Stimulated activated naive B cell treated with anti-CD40 and anti-IgM and Interleukin-4, amounts not matched to agents 10 μg/mL and 1 μg/mL and 100 μg/mL, for 72 hours (primary cell): ENCODE measurements around the gene SLC31A1.
"Not testable (repeated sequence)": the region's sequence is repeated elsewhere in the genome, so short reads cannot be mapped to it uniquely, and the experiment has no call there.

ENCODE experiments used
- ATAC-seq, 2 donors: fragments of 150-1000 bp; cut with Tn5 transposase; replicated peaks; 2 replicates each; pipeline ENCODE4 v1.10.0; 2021; ENCODE audit warnings: moderate library complexity in 1 of 2
- DNase-seq: peaks from one replicate; pipeline ENCODE4 v3.0.0; 2021
- H3K27ac Mint-ChIP-seq: one replicate; pipeline ENCODE4 v1.8.0; 2022; ENCODE audit warnings: mild to moderate bottlenecking, mixed read lengths
- H3K27me3 Mint-ChIP-seq, 2 donors: one replicate each; pipeline ENCODE4 v1.8.0; 2022; ENCODE audit warnings: mixed read lengths in 2 of 2
- H3K36me3 Mint-ChIP-seq, 2 donors: one replicate each; pipeline ENCODE4 v1.8.0; 2022; ENCODE audit warnings: mixed read lengths in 2 of 2, mild to moderate bottlenecking in 1 of 2
- H3K4me1 Mint-ChIP-seq, 2 donors: one replicate each; pipeline ENCODE4 v1.8.0; 2022; ENCODE audit warnings: mixed read lengths in 2 of 2, mild to moderate bottlenecking in 1 of 2
- H3K4me3 Mint-ChIP-seq, 2 donors: one replicate each; pipeline ENCODE4 v1.8.0; 2022; ENCODE audit warnings: mild to moderate bottlenecking in 2 of 2, mixed read lengths in 2 of 2, moderate library complexity in 1 of 2
- H3K9me3 Mint-ChIP-seq, 2 donors: one replicate each; pipeline ENCODE4 v1.8.0; 2022; ENCODE audit warnings: mixed read lengths in 2 of 2, mild to moderate bottlenecking in 1 of 2

SLC31A1 gene

DNA sequence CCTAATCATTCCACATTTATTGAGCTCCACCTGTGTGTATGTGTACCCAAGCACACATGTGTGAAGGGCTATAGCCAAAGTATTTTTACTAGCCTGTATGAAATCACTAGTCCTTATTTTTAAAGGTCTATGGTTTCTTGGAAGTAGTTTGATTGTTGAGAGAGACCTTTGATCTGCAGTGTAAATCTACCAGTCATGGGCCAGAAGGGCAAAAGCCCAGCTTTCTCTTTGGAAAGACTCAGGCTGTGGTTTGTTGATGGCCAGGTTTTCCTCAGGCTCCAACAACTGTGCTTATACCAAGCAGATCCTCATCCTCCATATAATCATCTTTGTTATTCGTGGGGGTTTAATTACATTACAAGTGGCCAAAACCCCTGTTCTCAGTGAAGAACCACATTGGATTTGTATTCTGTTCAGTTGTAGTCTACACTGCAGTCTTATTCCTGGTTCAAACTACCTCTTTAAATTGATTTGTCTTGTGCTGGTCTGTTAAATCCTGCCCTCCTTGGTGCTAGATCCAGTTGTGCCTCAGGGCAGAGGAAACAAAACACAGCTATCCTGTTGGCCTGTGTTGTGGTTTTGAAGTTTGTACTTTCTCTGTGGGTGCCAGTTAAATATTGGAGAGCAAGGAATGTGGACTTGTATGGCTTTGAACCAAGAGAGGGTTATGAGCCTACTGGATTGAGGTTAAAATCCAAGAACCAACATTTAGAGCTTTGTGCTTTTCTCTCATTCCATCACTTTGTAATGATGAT, 40.8 kb downstream of the SLC31A1 start:
- DNase-seq, result no peak
- Mint-ChIP-seq H3K4me3 (no peak overlapping the region), H3K27me3 (no peaks in the 10 kb centered on the region), H3K36me3 (peaks cover 40 to 47% of the 10 kb centered on the region in 2 donors), H3K27ac (no peak overlapping the region), H3K4me1 (no peaks in the 10 kb centered on the region), H3K9me3 (no peaks in the 10 kb centered on the region)
- ATAC-seq, result no peak

DNA sequence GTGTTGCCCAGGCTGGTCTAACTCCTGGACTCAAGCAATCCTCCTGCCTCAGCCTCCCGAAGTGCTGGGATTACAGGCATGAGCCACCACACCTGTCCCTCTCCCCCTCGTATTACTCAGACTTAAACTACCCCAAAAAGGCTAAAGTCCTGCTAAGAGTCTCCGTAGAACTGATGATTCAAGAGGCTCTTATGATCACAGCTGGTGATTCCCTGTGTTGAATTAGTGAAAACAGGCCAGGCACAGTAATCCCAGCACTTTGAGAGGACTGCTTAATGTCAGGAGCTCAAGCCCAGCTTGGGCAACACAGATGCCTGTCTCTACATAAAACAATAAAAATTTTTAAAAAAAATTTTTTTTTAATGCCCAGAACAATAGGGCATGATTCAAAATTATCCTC, 44.8 kb downstream of the SLC31A1 start:
- Mint-ChIP-seq H3K27ac (no peak overlapping the region), H3K4me3 (no peak overlapping the region), H3K9me3 (no peaks in the 10 kb centered on the region), H3K36me3 (peaks cover 29 to 47% of the 10 kb centered on the region in 2 donors), H3K4me1 (peaks cover 0 to 5% of the 10 kb centered on the region in 2 donors), H3K27me3 (no peaks in the 10 kb centered on the region)
- no peak for ATAC-seq
- DNase-seq, result no peak

DNA sequence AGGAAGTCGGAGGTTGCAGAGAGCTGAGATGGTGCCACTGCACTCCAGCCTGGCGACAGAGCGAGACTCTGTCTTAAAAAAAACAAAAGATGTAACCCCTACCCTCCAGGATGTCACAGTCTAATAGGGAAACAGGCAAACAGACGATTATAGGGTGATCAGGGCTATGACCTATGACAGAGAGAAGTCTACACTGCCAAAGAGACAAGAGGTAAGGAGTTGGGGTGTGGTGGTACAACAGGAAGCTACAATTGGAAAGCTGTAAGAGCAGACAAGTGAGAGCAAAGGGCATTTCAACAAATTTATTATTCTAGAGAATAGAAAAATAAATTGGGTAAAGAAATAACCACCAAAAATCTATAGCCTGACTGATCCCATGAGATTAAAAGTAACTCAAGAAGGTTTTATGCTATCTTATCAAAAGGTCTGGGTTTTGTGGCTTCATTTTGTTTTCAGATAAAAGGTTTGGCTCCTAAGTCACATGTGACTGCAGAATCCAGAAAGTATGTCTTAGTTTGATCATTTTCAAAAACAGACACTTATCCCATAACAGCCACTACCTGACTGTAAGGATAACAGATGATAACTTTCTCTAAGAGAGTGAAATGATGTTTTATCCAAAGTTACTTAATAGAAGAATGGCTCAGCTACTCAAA, 46.7 kb downstream of the SLC31A1 start:
- Mint-ChIP-seq H3K9me3 (no peaks in the 10 kb centered on the region), H3K27me3 (no peaks in the 10 kb centered on the region), H3K4me3 (no peak overlapping the region), H3K27ac (peak overlapping the region; percentile 65), H3K36me3 (peaks cover 26 to 40% of the 10 kb centered on the region in 2 donors), H3K4me1 (peaks cover 0 to 5% of the 10 kb centered on the region in 2 donors)
- DNase-seq (no peak), ATAC-seq (no peak)

DNA sequence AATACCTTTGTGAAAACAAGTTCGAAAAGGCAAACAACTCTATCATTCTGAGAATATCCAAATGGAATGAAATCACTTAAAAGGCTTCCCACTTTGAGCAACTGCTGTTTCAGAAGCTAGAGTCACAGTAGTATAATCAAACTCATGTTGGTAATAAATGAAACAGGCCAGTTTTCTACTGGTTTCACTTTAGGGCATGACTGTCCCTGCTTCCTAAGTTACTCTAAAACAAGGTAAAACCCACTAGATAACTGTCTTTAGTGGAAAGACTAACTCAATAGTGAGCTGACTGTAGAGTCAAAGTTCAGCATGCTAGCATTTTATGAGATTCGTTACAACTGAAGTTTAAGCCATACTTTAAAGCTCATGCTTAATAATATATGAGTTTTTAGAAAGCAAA, 48.0 kb downstream of the SLC31A1 start:
- H3K27ac Mint-ChIP-seq, result no peak overlapping the region

DNA sequence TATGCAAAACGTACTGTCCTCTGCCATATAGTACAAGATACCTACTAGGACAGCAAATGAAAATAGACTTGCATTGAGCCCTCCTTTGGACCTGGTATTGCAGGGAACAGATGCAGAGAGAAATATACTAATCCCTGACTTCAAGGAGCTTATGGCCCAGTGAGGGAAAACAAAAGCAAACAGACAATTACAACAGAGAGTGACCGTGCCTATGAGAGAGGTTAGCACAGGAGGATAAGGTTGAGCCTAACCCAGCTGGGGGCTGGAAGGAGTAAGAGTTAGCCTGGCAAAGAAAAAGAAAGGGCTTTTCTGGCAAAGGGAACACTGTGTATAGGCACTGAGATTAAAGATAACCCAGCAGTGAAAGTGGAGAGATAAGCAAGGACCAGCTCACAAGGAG, 48.5 kb downstream of the SLC31A1 start:
- Mint-ChIP-seq H3K27ac (no peak overlapping the region), H3K4me1 (peaks cover 0 to 9% of the 10 kb centered on the region in 2 donors), H3K27me3 (no peaks in the 10 kb centered on the region), H3K36me3 (peaks cover 26 to 39% of the 10 kb centered on the region in 2 donors), H3K9me3 (no peaks in the 10 kb centered on the region), H3K4me3 (no peak overlapping the region)
- DNase-seq, result no peak
- ATAC-seq, result no peak

More for the DNA sequence above, 48.0 kb downstream of the SLC31A1 start:
- H3K4me1 Mint-ChIP-seq, result peaks cover 0 to 9% of the 10 kb centered on the region in 2 donors
- H3K4me3 Mint-ChIP-seq, result no peak overlapping the region
- H3K36me3 Mint-ChIP-seq, result peaks cover 27 to 40% of the 10 kb centered on the region in 2 donors
- H3K9me3 Mint-ChIP-seq, result no peaks in the 10 kb centered on the region
- DNase-seq (no peak), ATAC-seq (no peak)
- no peaks in the 10 kb centered on the region for H3K27me3 Mint-ChIP-seq

DNA sequence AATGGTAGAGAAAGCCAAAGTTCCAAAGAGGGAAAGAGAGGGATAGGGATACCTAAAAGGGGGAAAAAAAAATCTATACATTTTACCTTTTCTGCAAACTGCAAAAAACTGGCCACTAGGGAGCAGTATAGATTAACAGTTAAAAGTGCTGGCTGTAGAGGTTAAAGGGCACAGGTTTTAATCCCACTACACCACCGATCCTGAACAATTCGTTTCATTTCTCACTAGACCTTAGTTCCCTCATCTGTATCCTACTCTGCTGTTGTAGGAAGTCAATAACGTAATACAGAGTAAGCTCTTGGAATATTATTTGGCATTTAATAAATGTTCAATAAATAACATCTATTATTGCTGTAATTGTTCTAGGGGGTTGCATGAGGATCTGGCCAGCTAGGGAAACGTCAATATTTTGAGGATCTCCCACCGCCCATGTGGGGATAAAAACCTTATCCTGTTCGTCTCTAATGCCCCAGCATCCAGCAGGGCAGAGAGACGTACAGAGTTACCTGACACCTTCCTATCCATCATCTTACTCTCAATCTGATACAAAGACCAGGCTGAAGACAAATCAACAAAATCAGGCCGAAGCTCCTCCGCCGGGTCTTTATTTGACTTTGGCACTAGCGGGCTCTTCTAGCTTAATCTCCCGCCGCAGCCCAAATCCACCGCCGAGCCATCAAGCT, 53.3 kb downstream of the SLC31A1 start:
- peaks cover 21 to 33% of the 10 kb centered on the region in 2 donors for H3K36me3 Mint-ChIP-seq
- no peak overlapping the region for H3K27ac Mint-ChIP-seq
- DNase-seq (peak; percentile 21), ATAC-seq (peak; percentile 18 to 24)
- no peaks in the 10 kb centered on the region for H3K27me3 Mint-ChIP-seq
- H3K4me3 Mint-ChIP-seq, result no peak overlapping the region
- H3K4me1 Mint-ChIP-seq, result peaks cover 8 to 15% of the 10 kb centered on the region in 2 donors
- H3K9me3 Mint-ChIP-seq, result no peaks in the 10 kb centered on the region

DNA sequence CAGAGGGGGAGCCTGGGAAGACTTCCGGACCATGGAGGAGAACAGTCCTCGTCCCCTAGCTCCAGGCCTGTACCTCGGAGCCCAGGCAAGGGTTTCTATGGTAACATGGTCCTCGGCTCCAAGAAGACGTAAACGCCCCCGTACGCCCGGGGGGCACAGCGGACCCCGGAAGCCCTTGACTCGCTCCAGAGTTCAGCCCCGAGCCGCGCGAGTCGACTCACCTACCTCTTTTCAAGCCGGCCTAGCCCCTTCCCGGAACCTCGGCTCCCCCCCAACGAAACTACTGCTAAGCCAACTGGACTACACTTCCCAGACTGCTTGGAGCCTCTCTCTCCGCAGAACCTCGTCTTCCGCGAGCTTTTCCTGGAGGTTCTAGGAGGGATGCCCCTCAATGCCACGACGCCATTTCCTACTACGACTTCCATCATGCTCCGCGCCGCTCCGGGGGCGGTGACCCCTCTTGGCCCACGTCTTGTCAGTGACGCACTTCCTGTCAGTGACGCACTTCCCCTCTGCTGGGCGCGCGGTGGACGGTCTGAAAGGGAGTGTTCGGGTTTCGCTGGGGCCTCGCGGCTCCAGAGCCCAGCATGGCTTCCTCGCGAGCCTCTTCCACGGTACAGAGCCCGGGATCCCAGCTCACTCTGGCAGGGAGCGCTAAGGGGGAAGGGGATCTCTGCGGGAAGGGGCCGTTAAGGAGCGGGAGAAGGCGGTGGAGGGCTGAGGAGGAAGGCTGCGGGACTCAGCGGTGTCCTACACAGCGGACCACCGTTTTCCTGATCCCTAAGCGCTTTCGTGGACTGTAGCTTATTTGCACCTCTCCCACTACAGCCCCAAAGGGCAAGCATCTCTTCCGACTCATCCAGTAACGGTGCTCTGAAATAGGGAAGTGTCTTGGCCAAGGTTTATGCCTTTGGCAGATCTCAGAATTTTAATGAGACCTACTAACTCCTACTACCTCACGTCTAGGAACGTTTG, 54.1 kb downstream of the SLC31A1 start, which contains the start of the genes CDC26 and PRPF4:
Gene CDC26 (minus strand): TSS at position 416 of the 975 bp plus-strand sequence. CDS start 3,065 bp downstream, outside the sequence.
Gene PRPF4 (plus strand): TSS at position 502 of the 975 bp plus-strand sequence. CDS start 86 bp downstream, at position 588.
- ATAC-seq (peak; percentile 96 to 98), DNase-seq (peak; percentile 95)
- peaks cover 27 to 35% of the 10 kb centered on the region in 2 donors for H3K36me3 Mint-ChIP-seq
- no peak within 1 kb of the TSS for H3K4me3 Mint-ChIP-seq
- no peak within 1 kb of the TSS for H3K27ac Mint-ChIP-seq
- no peaks in the 10 kb centered on the region for H3K9me3 Mint-ChIP-seq
- peaks cover 8 to 19% of the 10 kb centered on the region in 2 donors for H3K4me1 Mint-ChIP-seq
- no peaks in the 10 kb centered on the region for H3K27me3 Mint-ChIP-seq

DNA sequence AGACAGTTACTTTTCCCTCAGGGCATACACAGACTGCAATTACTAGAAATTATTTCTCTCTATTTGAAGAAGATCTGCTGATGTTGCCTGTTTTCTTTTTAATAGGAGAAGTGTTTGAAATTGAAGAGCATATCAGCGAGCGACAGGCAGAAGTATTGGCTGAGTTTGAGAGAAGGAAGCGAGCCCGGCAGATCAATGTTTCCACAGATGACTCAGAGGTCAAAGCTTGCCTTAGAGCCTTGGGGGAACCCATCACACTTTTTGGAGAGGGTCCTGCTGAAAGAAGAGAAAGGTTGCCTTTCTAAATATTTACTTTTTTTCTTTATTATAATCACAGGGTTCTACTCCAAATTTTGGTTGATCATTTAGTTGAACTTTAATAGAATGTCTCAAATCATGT, 57.5 kb downstream of the SLC31A1 start:
- H3K4me3 Mint-ChIP-seq, result no peak overlapping the region
- peaks cover 18 to 19% of the 10 kb centered on the region in 2 donors for H3K4me1 Mint-ChIP-seq
- H3K36me3 Mint-ChIP-seq, result peaks cover 38 to 52% of the 10 kb centered on the region in 2 donors
- ATAC-seq (no peak), DNase-seq (no peak)
- H3K9me3 Mint-ChIP-seq, result no peaks in the 10 kb centered on the region
- H3K27me3 Mint-ChIP-seq, result no peaks in the 10 kb centered on the region
- H3K27ac Mint-ChIP-seq, result no peak overlapping the region

DNA sequence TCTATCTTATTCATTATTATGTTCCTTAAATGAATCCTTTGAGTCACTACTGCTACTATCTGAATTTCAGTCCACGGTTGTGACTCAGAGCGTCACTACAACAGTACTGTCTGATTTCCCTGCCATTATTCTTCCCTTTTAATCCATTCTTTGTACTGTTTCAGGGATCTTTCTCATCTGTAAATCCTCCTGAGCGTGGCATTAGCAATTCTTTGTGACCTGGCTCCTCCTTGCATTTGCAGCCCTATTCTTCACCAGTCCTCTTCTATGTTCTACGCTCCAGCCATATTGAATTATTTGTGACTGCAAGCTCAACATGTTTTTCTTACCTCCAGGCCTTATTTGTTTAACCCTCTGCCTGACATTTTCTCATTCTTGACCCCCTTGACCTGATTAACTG, 60.0 kb downstream of the SLC31A1 start:
- H3K4me3 Mint-ChIP-seq, result no peak overlapping the region
- ATAC-seq, result no peak
- peaks cover 38 to 63% of the 10 kb centered on the region in 2 donors for H3K36me3 Mint-ChIP-seq
- peaks cover 17 to 18% of the 10 kb centered on the region in 2 donors for H3K4me1 Mint-ChIP-seq
- no peak for DNase-seq
- no peaks in the 10 kb centered on the region for H3K9me3 Mint-ChIP-seq
- H3K27ac Mint-ChIP-seq, result peak overlapping the region; percentile 33
- H3K27me3 Mint-ChIP-seq, result no peaks in the 10 kb centered on the region

DNA sequence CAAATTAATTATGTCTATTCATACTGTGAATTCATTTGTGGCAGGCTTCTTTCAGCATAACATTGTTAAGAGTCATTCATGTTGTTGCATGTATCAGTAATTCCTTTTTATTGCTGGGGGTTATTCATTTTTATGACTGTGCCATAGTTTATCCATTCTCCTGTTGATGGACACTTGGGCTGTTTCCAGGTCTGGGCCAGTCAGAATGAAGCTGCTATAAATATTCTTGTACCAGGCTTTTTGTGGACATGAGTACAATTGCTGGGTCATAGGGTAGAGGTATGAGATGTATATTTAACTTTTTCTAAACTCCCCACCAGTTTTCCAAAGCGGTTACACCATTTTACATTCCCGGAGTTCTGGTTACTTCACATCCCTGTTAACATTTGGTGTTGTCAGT, 67.7 kb downstream of the SLC31A1 start:
- DNase-seq, result no peak
- H3K4me1 Mint-ChIP-seq, result peaks cover 0 to 6% of the 10 kb centered on the region in 2 donors
- H3K36me3 Mint-ChIP-seq, result peaks cover 23 to 47% of the 10 kb centered on the region in 2 donors
- H3K9me3 Mint-ChIP-seq, result no peaks in the 10 kb centered on the region
- no peak overlapping the region for H3K4me3 Mint-ChIP-seq
- H3K27ac Mint-ChIP-seq, result no peak overlapping the region
- no peak for ATAC-seq
- H3K27me3 Mint-ChIP-seq, result no peaks in the 10 kb centered on the region

DNA sequence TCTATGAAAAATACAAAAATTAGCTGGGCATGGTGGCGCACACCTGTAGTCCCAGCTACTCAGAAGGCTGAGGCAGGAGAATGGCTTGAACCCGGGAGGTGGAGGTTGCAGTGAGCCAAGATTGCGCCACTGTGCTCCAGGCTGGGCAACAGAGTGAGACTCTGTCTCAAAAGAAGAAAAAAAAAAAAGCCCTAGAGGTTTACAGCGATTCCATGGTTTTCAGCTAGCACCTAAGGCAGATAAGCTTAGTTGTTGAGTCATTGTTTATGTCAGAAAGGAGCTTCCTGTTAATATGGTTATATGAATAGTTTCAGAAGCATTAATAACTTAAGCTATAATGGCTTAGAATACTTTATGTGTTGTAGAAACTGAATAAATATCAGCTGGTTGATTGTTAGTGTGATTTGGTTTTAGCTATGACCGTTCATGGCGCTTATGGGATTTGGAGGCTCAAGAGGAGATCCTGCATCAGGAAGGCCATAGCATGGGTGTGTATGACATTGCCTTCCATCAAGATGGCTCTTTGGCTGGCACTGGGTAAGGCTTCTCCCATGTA, 68.8 kb downstream of the SLC31A1 start:
- Mint-ChIP-seq H3K36me3 (peaks cover 23 to 43% of the 10 kb centered on the region in 2 donors), H3K4me1 (peaks cover 0 to 6% of the 10 kb centered on the region in 2 donors), H3K27me3 (no peaks in the 10 kb centered on the region)

DNA sequence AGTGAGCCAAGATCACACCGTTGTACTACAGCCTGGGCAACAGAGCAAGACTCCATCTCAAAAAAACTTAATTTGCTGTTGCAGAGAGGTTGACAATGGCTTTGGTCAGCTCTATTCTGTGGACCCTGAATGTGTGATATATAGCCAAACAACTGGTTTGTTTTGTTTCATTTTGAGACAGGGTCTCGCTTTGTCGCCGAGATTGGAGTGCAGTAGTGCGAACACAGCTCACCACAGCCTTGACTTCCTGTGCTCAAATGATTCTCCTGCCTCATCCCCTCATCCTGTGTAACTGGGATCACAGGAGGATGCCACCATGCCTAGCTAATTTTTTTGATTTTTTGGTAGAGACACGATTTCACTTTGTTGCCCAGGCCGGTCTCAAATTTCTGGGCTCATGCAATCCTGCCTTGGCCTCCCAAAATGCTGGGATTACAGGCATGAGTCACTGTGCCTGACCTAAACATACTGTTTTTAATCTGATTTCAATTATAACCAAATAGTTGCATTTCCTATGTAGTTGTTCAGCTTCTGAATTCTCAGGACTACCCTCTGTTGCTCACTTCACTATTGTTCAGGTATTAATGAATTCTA, 72.0 kb downstream of the SLC31A1 start:
- Mint-ChIP-seq H3K36me3 (peaks cover 16 to 29% of the 10 kb centered on the region in 2 donors), H3K27me3 (no peaks in the 10 kb centered on the region), H3K4me1 (peaks cover 0 to 20% of the 10 kb centered on the region in 2 donors), H3K27ac (peak overlapping the region; percentile 17), H3K4me3 (no peak overlapping the region), H3K9me3 (no peaks in the 10 kb centered on the region)
- ATAC-seq (no peak), DNase-seq (no peak)

More for the DNA sequence above, 68.8 kb downstream of the SLC31A1 start:
- Mint-ChIP-seq H3K4me3 (no peak overlapping the region), H3K27ac (no peak overlapping the region), H3K9me3 (no peaks in the 10 kb centered on the region)
- ATAC-seq (no peak), DNase-seq (no peak)

DNA sequence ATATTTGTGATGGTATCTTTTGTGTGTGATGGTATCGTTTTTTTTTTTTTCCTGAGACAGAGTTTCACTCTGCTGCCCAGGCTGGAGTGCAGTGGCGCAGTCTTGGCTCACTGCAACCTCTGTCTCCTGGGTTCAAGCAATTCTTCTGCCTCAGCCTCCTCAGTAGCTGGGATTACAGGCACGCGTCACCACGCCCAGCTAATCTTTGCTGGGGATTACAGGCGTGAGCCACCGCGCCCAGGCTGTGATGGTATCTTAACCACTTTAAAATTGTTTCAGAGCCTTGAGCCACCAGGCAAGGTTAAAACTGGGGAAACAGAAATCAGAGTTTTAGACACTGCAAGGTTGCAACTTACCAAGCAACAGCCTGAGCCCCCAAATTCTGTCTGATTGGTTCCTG, 74.9 kb downstream of the SLC31A1 start:
- DNase-seq, H3K9me3 Mint-ChIP-seq, ATAC-seq, H3K27ac Mint-ChIP-seq, H3K27me3 Mint-ChIP-seq, H3K4me3 Mint-ChIP-seq: not testable (repeated sequence)
- H3K36me3 Mint-ChIP-seq, result peaks cover 5 to 16% of the 10 kb centered on the region in 2 donors
- H3K4me1 Mint-ChIP-seq, result peaks cover 0 to 14% of the 10 kb centered on the region in 2 donors
